AG09319 (cell line): Measurements from ENCODE around the gene BCL2L14.
A peak's percentile ranks its signal among the peaks of the same experiment; 100 is the strongest.

ENCODE experiments used
- DNase-seq: peaks from one replicate; pipeline ENCODE4 v3.0.0-alpha.2; 2010; ENCODE audit warnings: low read depth; ENCODE audit errors: extremely low read depth
- TF ChIP-seq, protein P1 (sequence below): IDR thresholded peaks from 2 replicates; pipeline ENCODE4 v1.5.1; 2011; ENCODE audit warnings: low read depth, mild to moderate bottlenecking, inconsistent platforms, low read length, moderate library complexity

The BCL2L14 gene

DNA sequence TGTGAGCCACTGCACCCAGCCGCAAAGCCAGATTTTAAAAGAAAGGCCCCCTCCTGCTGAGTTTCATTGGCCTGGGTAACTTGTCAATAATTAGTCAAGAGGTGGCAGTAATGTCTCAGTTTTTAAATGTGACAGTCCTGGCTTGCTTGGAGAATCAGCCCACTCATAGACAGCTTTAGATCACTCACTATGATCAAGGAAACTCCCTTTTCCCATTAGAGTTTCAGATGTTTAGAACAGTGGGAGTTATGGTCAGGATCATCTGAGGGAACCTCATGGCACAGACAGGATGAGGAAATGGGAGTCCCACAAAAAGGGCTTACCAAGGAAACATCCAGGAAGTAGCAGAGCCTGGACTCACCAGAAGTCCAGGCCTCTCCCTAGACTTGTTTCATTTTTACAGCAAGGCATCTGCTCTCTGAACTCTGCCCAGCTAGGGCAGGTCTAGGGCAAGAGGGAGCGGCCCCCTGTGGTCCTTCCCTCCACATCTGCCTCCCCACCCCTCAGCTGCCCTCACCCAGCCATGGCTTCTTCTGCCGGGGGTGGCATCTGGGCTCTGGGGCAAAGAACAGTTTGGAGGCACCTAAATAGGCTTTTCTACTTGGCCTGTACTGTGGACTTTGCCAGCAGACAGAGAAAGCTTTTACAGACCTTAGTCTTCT, 11.2 kb downstream of the BCL2L14 start:
- TF ChIP-seq, protein P1, sequence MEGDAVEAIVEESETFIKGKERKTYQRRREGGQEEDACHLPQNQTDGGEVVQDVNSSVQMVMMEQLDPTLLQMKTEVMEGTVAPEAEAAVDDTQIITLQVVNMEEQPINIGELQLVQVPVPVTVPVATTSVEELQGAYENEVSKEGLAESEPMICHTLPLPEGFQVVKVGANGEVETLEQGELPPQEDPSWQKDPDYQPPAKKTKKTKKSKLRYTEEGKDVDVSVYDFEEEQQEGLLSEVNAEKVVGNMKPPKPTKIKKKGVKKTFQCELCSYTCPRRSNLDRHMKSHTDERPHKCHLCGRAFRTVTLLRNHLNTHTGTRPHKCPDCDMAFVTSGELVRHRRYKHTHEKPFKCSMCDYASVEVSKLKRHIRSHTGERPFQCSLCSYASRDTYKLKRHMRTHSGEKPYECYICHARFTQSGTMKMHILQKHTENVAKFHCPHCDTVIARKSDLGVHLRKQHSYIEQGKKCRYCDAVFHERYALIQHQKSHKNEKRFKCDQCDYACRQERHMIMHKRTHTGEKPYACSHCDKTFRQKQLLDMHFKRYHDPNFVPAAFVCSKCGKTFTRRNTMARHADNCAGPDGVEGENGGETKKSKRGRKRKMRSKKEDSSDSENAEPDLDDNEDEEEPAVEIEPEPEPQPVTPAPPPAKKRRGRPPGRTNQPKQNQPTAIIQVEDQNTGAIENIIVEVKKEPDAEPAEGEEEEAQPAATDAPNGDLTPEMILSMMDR: peak; percentile 30
- no peak for DNase-seq

DNA sequence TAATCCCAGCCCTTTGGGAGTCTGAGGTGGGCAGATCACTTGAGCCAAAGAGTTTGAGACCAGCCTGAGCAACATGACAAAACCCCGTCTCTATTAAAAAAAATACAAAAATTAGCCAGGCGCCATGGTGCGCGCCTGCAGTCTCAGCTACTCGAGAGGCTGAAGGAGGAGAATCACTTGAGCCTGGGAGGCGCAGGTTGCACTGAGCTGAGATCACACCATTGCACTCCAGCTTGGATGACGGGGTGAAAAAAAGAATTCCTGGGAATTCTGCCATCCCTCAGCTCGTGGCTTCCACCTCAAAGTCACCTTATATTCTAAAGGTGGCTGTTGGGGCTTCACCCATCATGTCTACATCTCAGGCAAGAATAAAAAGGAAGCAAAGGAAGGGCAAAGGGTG, 12.9 kb downstream of the BCL2L14 start:
- no peak for DNase-seq
- TF ChIP-seq, protein P1: no peak

DNA sequence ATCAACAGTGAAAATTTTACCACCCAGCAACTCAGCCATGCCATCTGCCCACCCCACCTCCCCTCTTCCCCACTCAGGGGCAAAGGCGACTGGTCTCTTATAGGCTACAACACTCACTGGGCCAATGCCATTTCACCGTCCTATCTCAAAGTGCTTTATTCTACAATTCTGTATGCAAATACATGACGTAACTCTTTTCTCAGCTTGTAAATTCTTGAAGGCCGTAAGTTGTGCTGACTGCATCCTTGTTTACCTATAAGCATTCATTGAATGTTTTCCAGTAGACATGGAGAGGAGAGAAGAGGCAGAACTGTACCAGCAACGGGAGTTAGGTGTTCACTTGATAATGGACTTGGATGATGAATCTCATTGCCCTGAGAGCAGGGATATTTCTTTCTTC, 15.6 kb downstream of the BCL2L14 start:
- no peak for DNase-seq
- TF ChIP-seq, protein P1: no peak

DNA sequence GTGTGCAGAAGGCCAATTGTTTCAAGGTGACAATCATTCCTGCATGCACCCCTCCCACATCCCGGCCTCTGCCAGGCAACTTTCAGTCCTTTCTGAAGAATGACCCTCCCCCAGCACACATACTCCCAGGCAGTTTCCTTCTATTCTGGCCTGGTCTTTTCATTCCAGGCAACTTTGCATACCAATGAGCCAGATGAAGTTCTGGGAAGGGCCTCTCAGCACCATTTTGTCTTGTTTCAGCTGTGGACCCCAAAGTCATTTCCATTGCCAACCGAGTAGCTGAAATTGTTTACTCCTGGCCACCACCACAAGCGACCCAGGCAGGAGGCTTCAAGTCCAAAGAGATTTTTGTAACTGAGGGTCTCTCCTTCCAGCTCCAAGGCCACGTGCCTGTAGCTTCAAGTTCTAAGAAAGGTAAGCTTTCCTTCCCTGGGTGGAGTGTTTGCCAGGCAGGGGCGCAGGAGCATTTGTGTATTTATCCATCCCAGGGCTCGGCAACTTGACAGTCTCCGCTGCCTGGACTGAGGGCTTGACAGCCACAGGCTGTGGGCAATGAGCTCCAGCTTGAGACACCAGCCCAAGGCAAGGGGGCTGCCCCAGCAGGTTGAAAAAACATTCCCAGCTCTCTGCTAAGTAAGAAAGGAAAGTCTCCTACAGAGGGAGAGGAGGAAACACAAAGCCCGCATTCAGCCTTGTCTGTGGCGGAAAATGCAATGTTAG, 16.4 kb downstream of the BCL2L14 start:
- DNase-seq: no peak
- TF ChIP-seq, protein P1: no peak

DNA sequence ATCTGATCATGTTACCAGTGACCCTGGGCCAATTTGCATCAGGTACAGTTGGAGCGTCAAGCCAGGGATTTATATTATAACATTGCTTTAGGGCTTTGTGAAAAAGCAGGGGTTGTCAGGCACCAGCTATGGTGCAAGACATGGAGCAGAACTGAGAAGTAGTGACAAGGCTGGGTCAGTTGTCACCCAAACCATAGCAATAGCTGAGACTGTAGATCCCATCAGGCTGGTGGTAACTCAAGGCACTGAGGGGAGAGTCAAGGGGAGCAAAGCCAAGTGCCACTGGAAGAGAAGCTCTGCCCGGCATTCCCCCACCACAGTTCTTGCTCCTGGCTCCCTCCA, 16.9 kb downstream of the BCL2L14 start:
- TF ChIP-seq, protein P1: no peak
- no peak for DNase-seq

DNA sequence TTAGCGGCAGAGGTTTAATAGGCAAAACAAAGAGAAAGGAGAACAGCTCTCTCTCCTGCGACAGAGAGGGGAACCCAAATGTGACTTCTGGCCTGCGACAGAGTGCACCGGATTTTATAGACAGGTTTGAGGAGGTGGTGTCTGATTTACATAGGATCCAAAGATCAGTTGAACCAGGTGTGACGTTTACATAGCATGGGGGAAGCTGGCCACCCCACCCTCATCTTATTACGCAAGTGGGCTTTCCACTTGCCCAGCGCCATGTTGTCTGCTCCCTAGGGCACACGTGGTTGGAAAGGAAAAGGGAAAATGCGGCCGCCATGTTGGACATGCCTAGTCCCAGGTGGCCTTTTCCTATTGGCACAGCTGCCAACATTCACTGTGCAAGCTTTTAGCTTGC, 17.4 kb downstream of the BCL2L14 start:
- TF ChIP-seq, protein P1: no peak

DNA sequence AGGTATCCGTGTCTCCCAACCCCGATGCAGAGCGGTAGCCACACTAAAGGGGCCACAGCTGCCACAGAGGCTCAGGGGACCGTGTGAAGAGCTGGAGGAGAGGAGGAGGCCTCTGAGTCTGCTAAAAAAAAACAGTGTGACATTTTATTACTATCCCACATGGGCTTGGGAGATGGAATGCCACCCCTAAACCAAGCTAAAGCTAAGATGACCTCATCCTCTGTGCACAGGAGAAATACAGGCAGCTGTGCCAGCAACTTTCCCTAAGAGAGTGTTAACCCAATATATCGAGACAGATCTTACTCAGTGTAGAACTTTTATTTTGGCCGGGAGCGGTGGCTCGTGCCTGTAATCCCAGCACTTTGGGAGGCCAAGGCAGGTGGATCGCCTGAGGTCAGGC, 18.0 kb downstream of the BCL2L14 start:
- TF ChIP-seq, protein P1: no peak

More for the DNA sequence above, 17.4 kb downstream of the BCL2L14 start:
- DNase-seq: no peak

More for the DNA sequence above, 18.0 kb downstream of the BCL2L14 start:
- DNase-seq: no peak
